KOPT-K1 (cell line): ENCODE measurements around the gene CARD19.

ENCODE experiments used
- H3K27ac ChIP-seq: fragments of 200-600 bp; sonication (generic); 2 replicates; pipeline ENCODE4 v1.5.1; 2016; ENCODE audit warnings: antibody characterized with exemption, mild to moderate bottlenecking, low read depth, low read length; ENCODE audit not compliant: poor library complexity, severe bottlenecking
- H3K36me3 ChIP-seq: fragments of 200-600 bp; sonication (generic); 2 replicates; pipeline ENCODE4 v1.5.1; 2017; ENCODE audit warnings: antibody characterized with exemption, mild to moderate bottlenecking, low read length, moderate library complexity; ENCODE audit not compliant: insufficient read depth
- H3K9me3 ChIP-seq: fragments of 200-600 bp; sonication (generic); 2 replicates; pipeline ENCODE4 v1.5.1; 2017; ENCODE audit warnings: antibody characterized with exemption, low read length, mild to moderate bottlenecking; ENCODE audit not compliant: insufficient read depth, poor library complexity, severe bottlenecking

Gene CARD19

GRCh38 chr9:93096131-93096802, at the start of gene CARD19:
CARD19 (plus strand) TSS chr9:93096217; CDS start chr9:93096346, 129 bp downstream.
- H3K36me3 ChIP-seq = no peaks in the 10 kb centered on the region
- no peaks in the 10 kb centered on the region for H3K9me3 ChIP-seq
- peak within 1 kb of the TSS; percentile 99 for H3K27ac ChIP-seq

- no peaks in the 10 kb centered on the region for H3K9me3 ChIP-seq
- no peaks in the 10 kb centered on the region for H3K36me3 ChIP-seq
- no peak overlapping the region for H3K27ac ChIP-seq
Measured at GRCh38 chr9:93048566-93049448, 47.2 kb upstream of the CARD19 start.

GRCh38 chr9:93049491-93049890, 46.5 kb upstream of the CARD19 start:
- no peaks in the 10 kb centered on the region for H3K9me3 ChIP-seq
- H3K27ac ChIP-seq = no peak overlapping the region
- H3K36me3 ChIP-seq = no peaks in the 10 kb centered on the region

DNA sequence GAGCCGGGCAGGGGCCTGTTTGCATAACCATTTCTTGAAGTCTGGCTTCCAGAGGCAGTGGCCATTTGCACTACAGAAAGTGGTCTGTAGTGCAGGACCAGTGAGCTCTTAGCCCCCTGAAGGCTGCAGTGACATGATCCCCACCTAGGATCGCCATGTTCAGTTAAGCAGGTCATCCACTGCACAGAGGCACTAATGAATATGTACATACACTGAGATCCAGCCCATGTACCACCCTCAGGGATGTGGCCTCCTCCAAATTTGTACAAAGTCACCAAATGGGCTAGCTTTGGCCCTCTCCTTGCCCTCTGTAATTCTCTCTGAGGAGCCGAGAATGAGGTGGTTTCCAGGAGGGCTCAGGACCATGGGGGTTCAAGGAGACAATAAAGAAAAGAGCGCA, 45.8 kb upstream of the CARD19 start:
- no peak overlapping the region for H3K27ac ChIP-seq
- H3K36me3 ChIP-seq = no peaks in the 10 kb centered on the region
- no peaks in the 10 kb centered on the region for H3K9me3 ChIP-seq

- no peaks in the 10 kb centered on the region for H3K36me3 ChIP-seq
- H3K9me3 ChIP-seq = no peaks in the 10 kb centered on the region
- no peak overlapping the region for H3K27ac ChIP-seq
Measured at GRCh38 chr9:93051680-93052089, 44.3 kb upstream of the CARD19 start.

GRCh38 chr9:93052791-93053540, 43.1 kb upstream of the CARD19 start:
- no peaks in the 10 kb centered on the region for H3K36me3 ChIP-seq

DNA sequence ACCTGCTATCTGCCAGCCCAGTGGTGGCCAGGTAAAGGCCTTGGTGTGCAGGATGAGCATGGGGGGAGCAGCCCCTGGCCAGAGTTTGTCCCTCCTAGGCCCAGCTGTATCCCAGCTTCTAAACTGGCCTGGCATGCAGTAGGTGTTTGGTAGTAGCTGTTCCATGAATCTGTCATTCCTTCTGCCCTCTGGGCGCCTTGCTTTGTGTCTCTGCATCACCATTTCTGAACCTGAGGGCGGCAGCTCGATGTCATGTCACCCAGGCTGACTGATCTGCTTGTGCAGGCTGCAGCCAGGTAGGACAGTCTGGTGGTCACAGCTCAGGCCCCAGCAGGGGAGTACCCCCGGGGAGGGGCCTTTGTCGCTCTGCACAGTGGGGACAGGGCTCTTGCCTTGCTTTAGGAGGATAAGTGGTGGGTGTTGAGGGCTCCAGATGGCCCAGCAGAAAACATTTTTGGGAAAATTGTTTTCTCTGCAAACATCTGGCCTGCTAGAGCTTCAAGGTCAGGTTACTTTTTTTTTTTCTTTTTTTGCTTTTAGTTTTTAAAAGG, 42.2 kb upstream of the CARD19 start:
- no peaks in the 10 kb centered on the region for H3K36me3 ChIP-seq
- no peak overlapping the region for H3K27ac ChIP-seq

More at GRCh38 chr9:93052791-93053540, 43.1 kb upstream of the CARD19 start:
- H3K27ac ChIP-seq = no peak overlapping the region
- H3K9me3 ChIP-seq = no peaks in the 10 kb centered on the region

GRCh38 chr9:93054758-93055704, 41.0 kb upstream of the CARD19 start:
- no peaks in the 10 kb centered on the region for H3K36me3 ChIP-seq
- H3K27ac ChIP-seq = no peak overlapping the region
- H3K9me3 ChIP-seq = no peaks in the 10 kb centered on the region

More for the DNA sequence above, 42.2 kb upstream of the CARD19 start:
- H3K9me3 ChIP-seq = no peaks in the 10 kb centered on the region

GRCh38 chr9:93057042-93057702, 38.8 kb upstream of the CARD19 start:
- no peak overlapping the region for H3K27ac ChIP-seq
- H3K36me3 ChIP-seq = no peaks in the 10 kb centered on the region
- no peaks in the 10 kb centered on the region for H3K9me3 ChIP-seq

- Histone ChIP-seq H3K27ac (no peak overlapping the region), H3K36me3 (no peaks in the 10 kb centered on the region), H3K9me3 (no peaks in the 10 kb centered on the region)
Measured at GRCh38 chr9:93057703-93058354, 38.2 kb upstream of the CARD19 start.

DNA sequence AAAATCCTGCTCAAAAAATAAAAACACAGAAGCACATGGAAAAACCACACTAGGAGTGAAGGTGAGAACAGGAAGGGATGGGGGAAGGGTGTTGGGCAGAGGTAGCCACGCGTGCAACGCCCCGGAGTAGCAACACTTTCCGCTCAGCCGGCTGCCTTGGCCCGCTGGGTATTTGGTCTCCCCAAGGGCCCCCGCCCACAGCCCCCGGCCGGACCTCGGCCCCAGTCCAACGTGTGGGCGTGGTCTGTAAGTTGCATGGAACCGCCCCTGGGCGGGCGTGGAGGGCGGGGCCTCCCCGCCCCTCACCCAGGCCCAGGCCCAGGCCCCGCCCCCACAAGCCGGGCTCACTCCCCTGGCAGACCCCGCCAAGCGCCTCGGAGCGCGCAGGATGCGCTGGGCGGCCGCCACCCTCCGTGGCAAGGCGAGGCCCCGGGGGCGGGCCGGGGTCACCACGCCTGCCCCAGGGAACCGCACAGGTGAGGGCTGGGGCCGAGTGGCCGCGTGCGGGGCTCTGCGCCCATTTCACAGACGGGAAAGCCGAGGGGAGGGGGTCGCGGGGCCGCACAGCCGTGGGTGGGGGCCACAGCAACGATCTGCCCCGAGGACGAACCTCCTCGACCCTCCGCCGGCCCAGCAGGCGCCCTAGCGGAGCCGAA, 37.5 kb upstream of the CARD19 start, which contains the start of gene SUSD3:
Gene SUSD3, plus strand, starts transcription at position 347 of the 656 bp plus-strand sequence. Its CDS starts 42 bp downstream, at position 389.
- H3K36me3 ChIP-seq = no peaks in the 10 kb centered on the region
- peak within 1 kb of the TSS; percentile 41 for H3K27ac ChIP-seq
- no peaks in the 10 kb centered on the region for H3K9me3 ChIP-seq

DNA sequence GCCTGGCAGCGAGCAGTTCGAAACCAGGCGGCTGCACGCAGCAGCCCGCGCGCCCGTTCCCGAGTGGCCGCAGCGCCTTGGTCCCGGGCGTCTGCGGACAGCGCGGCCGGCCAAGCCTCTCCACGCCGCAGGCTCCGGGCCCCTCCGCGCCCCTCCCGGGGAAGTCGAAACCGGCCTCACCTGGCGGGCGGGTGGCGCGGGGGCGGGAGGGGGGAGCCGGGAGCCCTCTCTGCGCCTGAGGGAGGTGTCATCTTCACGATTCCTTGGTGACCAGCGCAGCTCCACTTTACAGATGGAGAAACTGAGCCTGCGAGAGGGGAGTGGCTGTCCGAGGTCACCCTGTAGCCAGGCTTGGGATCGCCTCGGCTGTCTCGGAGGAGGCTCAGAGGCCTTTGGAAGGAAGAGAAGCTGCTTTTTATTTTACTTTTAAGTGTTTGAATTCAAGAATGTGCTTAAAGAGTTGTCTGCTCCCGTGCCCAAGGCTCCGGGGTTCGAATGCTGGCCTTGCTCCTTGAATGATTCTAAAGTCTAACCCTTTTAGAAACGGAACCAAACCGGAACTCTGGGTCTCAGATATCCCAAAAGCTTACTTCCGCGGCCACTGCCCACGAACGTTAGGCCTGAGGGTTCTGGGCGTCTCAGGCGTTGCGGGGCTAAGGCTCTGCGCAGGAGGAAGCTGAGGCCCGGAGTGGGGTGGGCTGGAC, 36.9 kb upstream of the CARD19 start:
- Histone ChIP-seq H3K36me3 (no peaks in the 10 kb centered on the region), H3K9me3 (no peaks in the 10 kb centered on the region), H3K27ac (peak overlapping the region; percentile 41)
